Endothelial cell of umbilical vein (primary cell): Measurements from ENCODE around the gene ING1. TPM values are rescaled to one million over a fixed set of nuclear protein-coding genes. Genes with fewer than 3 reads are reported as not detected.

Experiments
- BruUV-seq: library from RNA; stranded (reverse); fragments of 400-500 nt; replicated peaks from 2 replicates; lab custom pipeline; 2021; lab: Mats Ljungman, UMichigan
- CTCF ChIA-PET: fragments of 300-600, 350-600 bp; sonication (Branson Sonifier 250); formaldehyde crosslinking; loops from one replicate; lab custom pipeline; 2021; ENCODE audit warnings: antibody characterized with exemption, inconsistent platforms; lab: Charles Lee
- POLR2A ChIA-PET: fragments of 300-600, 350-600 bp; sonication (Branson Sonifier 250); formaldehyde crosslinking; loops from one replicate; lab custom pipeline; 2021; ENCODE audit warnings: antibody characterized with exemption, inconsistent platforms; lab: Charles Lee
- DNase-seq: peaks from one replicate; pipeline ENCODE4 v3.0.0-alpha.2; 2011; ENCODE audit warnings: low read depth, low spot score
- FAIRE-seq: peaks from 2 replicates; lab custom pipeline; 2011; peaks lifted over from hg19 to GRCh38; lab: Jason Lieb, UNC
- H2AFZ ChIP-seq: 2 replicates; pipeline ENCODE4 v1.6.0; 2012; ENCODE audit warnings: low read depth, low read length, control low read depth, inconsistent platforms
- H3K27ac ChIP-seq: 2 replicates; pipeline ENCODE4 v1.5.1; 2011; ENCODE audit warnings: low read depth, mild to moderate bottlenecking, control low read depth, low read length, moderate library complexity; ENCODE audit not compliant: insufficient read depth
- H3K27me3 ChIP-seq, 2 experiments: 2 replicates each; pipeline versions ENCODE4 v1.6.0 to v1.6.1; 2011; ENCODE audit warnings: low read length in 2 of 2, mixed read lengths in 1 of 2; ENCODE audit not compliant: control insufficient read depth in 2 of 2, insufficient read depth in 2 of 2
- H3K36me3 ChIP-seq, 2 experiments: 2 replicates in 1 of 2; 3 replicates in 1 of 2; pipeline ENCODE4 v1.5.1; 2011; ENCODE audit warnings: low read length in 2 of 2, mild to moderate bottlenecking in 1 of 2, moderate library complexity in 1 of 2; ENCODE audit not compliant: control insufficient read depth in 2 of 2, insufficient read depth in 2 of 2; ENCODE audit errors: extremely low read depth in 1 of 2
- H3K4me1 ChIP-seq: 3 replicates; pipeline ENCODE4 v1.5.1; 2011; ENCODE audit warnings: mild to moderate bottlenecking, low read length; ENCODE audit not compliant: control insufficient read depth, insufficient read depth; ENCODE audit errors: extremely low read depth
- H3K4me2 ChIP-seq: 2 replicates; pipeline ENCODE4 v1.6.1; 2011; ENCODE audit warnings: low read length, control low read depth, mixed read lengths; ENCODE audit not compliant: insufficient read depth
- H3K4me3 ChIP-seq, 3 experiments: fragments of 200-600 bp in 1 of 3; sonication (generic), shearing (Covaris generic) in 1 of 3; replicated peaks in 1 of 3; 2 replicates each; pipeline ENCODE4 v1.5.1; 2011 to 2016; ENCODE audit warnings: control low read depth in 3 of 3, low read length in 3 of 3, mild to moderate bottlenecking in 2 of 3, inconsistent platforms in 1 of 3, low read depth in 1 of 3, moderate library complexity in 1 of 3; ENCODE audit not compliant: insufficient read depth in 1 of 3
- H3K79me2 ChIP-seq: 2 replicates; pipeline ENCODE4 v1.6.0; 2012; ENCODE audit warnings: low read length, inconsistent platforms; ENCODE audit not compliant: control insufficient read depth, insufficient read depth
- H3K9ac ChIP-seq: replicated peaks from 2 replicates; pipeline ENCODE3; 2011; ENCODE audit warnings: low read length, control low read depth; ENCODE audit not compliant: insufficient read depth; ENCODE audit errors: extremely low read depth
- H3K9me1 ChIP-seq: replicated peaks from 3 replicates; pipeline ENCODE4 v1.6.0; 2011; ENCODE audit warnings: mild to moderate bottlenecking, low read length; ENCODE audit not compliant: control insufficient read depth, insufficient read depth; ENCODE audit errors: extremely low read depth
- H3K9me3 ChIP-seq: replicated peaks from 2 replicates; pipeline ENCODE4 v1.5.1; 2012; ENCODE audit warnings: low read length, inconsistent platforms; ENCODE audit not compliant: control insufficient read depth, insufficient read depth
- H4K20me1 ChIP-seq: replicated peaks from 2 replicates; pipeline ENCODE3; 2011; ENCODE audit warnings: mild to moderate bottlenecking, low read length; ENCODE audit not compliant: control insufficient read depth, insufficient read depth; ENCODE audit errors: extremely low read depth
- EZH2 ChIP-seq: IDR thresholded peaks from 2 replicates; pipeline ENCODE4 v1.6.1; 2012; ENCODE audit warnings: borderline replicate concordance, low read depth, mild to moderate bottlenecking, moderate library complexity, low read length, inconsistent platforms; ENCODE audit not compliant: severe bottlenecking
- FOS ChIP-seq: IDR thresholded peaks from 2 replicates; pipeline ENCODE4 v1.6.1; 2011; ENCODE audit warnings: mild to moderate bottlenecking, low read length, moderate library complexity, borderline replicate concordance; ENCODE audit not compliant: insufficient read depth
- GATA2 ChIP-seq: IDR thresholded peaks from 2 replicates; pipeline ENCODE4 v1.7.0; 2011; ENCODE audit warnings: low read depth, mild to moderate bottlenecking, moderate library complexity, mixed read lengths, low read length; ENCODE audit not compliant: insufficient read length, insufficient read depth
- JUN ChIP-seq: IDR thresholded peaks from 2 replicates; pipeline ENCODE4 v1.6.1; 2011; ENCODE audit warnings: borderline replicate concordance, low read depth; ENCODE audit not compliant: insufficient read length, insufficient read depth
- MYC ChIP-seq: IDR thresholded peaks from one replicate; pipeline ENCODE4 v1.6.1; 2011; ENCODE audit warnings: mild to moderate bottlenecking, low read depth, low read length
- POLR2A ChIP-seq: IDR thresholded peaks from 2 replicates; pipeline ENCODE4 v1.6.1; 2012; ENCODE audit warnings: low read depth, mild to moderate bottlenecking, control low read depth, low read length
- POLR2AphosphoS5 ChIP-seq: IDR thresholded peaks from 2 replicates; pipeline ENCODE4 v1.6.1; 2012; ENCODE audit warnings: low read depth, mild to moderate bottlenecking, control low read depth, low read length, moderate library complexity; ENCODE audit not compliant: insufficient read depth
- dilution Hi-C: fragments of 300-500 bp; cut with MboI; formaldehyde crosslinking; loops from one replicate; pipeline ENCODE4 v1.15.0; 2019; ENCODE audit warnings: low sequenced_read_pairs; ENCODE audit not compliant: extremely low pct_ligation_motif_present
- intact Hi-C: fragments of 100-400 bp; cut with micrococcal nuclease; formaldehyde crosslinking; loops from one replicate; pipeline ENCODE4 v1.10.0; 2022
- polyA plus RNA-seq, 4 experiments: library from polyadenylated mRNA; depleted of rRNA in 3 of 4; stranded (reverse) in 3 of 4; unstranded in 1 of 4; fragments of >200 nt; gene quantifications; 2 replicates each; pipeline versions ENCODE4 v1.2.1 to v1.2.3, GENCODE V29; 2011 to 2012; ENCODE audit warnings: missing spikeins in 1 of 4
- total RNA-seq: library from RNA; stranded (reverse); gene quantifications from 2 replicates; pipeline ENCODE4 v1.2.3, GENCODE V29; 2021
- TF ChIP-seq, protein P1 (sequence below): IDR thresholded peaks from 2 replicates; pipeline ENCODE4 v1.6.1; 2011; ENCODE audit not compliant: insufficient read depth, insufficient read length
- TF ChIP-seq, protein P2 (sequence below), 2 donors: IDR thresholded peaks; 1 replicate in 1 of 2; 2 replicates in 1 of 2; pipeline ENCODE4 v1.5.1; 2011; ENCODE audit warnings: low read length in 2 of 2, mild to moderate bottlenecking in 2 of 2, moderate library complexity in 2 of 2, control low read depth in 1 of 2, inconsistent platforms in 1 of 2, low read depth in 1 of 2; ENCODE audit not compliant: insufficient read depth in 1 of 2; ENCODE audit errors: extremely low read depth in 1 of 2

The ING1 gene
- total and polyA plus RNA-seq, 2 donors (not counting 3 experiments of a cell fraction or from before 2014, with no cell fraction given) = 10.4 to 10.9 TPM

DNA sequence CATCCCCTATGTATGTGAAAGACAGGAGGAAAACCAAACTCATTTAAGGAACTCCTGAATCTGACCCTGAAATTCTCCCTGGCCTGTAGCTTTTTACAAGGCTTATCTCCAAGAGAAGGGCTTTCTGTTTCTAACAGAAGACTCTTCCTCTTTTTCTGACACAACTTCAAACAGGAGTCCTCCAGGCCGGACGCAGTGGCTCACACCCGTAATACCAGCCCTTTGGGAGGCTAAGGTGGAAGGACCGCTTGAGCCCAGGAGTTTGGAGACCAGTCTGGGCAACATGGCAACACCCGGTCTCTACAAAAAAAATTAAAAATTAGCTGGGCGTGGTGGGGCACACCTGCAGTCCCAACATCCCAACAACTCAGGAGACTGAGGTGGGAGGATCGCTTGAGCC is 49.5 kb upstream of the ING1 start:
- TF ChIP-seq, protein P1, sequence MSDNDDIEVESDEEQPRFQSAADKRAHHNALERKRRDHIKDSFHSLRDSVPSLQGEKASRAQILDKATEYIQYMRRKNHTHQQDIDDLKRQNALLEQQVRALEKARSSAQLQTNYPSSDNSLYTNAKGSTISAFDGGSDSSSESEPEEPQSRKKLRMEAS = no peak
- TF ChIP-seq GATA2 (no peak), JUN (no peak), EZH2 (no peak), FOS (no peak), POLR2AphosphoS5 (no peak), POLR2A (no peak)
- H3K27ac ChIP-seq = no peak overlapping the region
- POLR2A ChIA-PET = no interaction called here
- no peak overlapping the region for H2AFZ ChIP-seq
- intact Hi-C loops (no loop called here), dilution Hi-C loops (no loop called here)
- CTCF ChIA-PET = interaction anchor here (1.3 kb wide), 1 partner anchor 17 kb away, joined by 5 read pairs; no protein-coding TSS in a partner anchor
- no peak overlapping the region for H3K9ac ChIP-seq
- no peaks in the 10 kb centered on the region for H3K9me3 ChIP-seq
- H3K4me2 ChIP-seq = no peak overlapping the region
- no peaks in the 10 kb centered on the region for H3K79me2 ChIP-seq
- no peaks in the 10 kb centered on the region for H4K20me1 ChIP-seq
- no TSS peak for BruUV-seq
- no peak for DNase-seq
- no peaks in the 10 kb centered on the region for H3K9me1 ChIP-seq
- no peaks in the 10 kb centered on the region for H3K27me3 ChIP-seq
- FAIRE-seq = no peak
- H3K36me3 ChIP-seq = peaks cover 0 to 20% of the 10 kb centered on the region in 2 experiments
- H3K4me3 ChIP-seq = no peak overlapping the region
- no peaks in the 10 kb centered on the region for H3K4me1 ChIP-seq

DNA sequence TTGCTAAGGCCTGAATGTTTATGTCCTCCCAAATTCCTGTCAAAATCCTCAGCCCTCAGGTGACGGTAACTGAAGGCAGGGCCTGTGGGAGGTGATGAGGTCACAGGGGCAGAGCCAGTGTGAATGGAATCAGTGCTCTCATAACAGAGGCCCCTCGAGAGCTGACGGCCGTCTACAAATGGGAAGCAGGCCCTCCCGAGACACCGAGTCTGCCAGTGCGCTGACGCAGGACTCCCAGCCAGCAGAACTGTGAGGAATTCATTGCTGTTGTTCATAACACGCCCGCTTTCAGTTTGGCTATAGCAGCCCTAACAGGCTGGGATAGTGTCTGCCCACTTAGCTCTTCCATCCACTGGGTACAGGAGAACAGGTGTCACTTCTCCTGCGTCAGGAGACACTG is 48.8 kb upstream of the ING1 start:
- Histone ChIP-seq H3K9ac (no peak overlapping the region), H3K4me2 (no peak overlapping the region), H2AFZ (no peak overlapping the region), H3K9me1 (no peaks in the 10 kb centered on the region), H3K9me3 (no peaks in the 10 kb centered on the region), H3K36me3 (peaks cover 0 to 20% of the 10 kb centered on the region in 2 experiments), H3K27me3 (no peaks in the 10 kb centered on the region), H4K20me1 (no peaks in the 10 kb centered on the region), H3K4me3 (no peak overlapping the region), H3K4me1 (no peaks in the 10 kb centered on the region), H3K79me2 (no peaks in the 10 kb centered on the region), H3K27ac (no peak overlapping the region)
- CTCF ChIA-PET = no interaction called here
- TF ChIP-seq EZH2 (no peak), MYC (no peak), POLR2AphosphoS5 (no peak), POLR2A (no peak), FOS (no peak), JUN (no peak), GATA2 (no peak)
- TF ChIP-seq, protein P1 = no peak
- TF ChIP-seq, protein P2, sequence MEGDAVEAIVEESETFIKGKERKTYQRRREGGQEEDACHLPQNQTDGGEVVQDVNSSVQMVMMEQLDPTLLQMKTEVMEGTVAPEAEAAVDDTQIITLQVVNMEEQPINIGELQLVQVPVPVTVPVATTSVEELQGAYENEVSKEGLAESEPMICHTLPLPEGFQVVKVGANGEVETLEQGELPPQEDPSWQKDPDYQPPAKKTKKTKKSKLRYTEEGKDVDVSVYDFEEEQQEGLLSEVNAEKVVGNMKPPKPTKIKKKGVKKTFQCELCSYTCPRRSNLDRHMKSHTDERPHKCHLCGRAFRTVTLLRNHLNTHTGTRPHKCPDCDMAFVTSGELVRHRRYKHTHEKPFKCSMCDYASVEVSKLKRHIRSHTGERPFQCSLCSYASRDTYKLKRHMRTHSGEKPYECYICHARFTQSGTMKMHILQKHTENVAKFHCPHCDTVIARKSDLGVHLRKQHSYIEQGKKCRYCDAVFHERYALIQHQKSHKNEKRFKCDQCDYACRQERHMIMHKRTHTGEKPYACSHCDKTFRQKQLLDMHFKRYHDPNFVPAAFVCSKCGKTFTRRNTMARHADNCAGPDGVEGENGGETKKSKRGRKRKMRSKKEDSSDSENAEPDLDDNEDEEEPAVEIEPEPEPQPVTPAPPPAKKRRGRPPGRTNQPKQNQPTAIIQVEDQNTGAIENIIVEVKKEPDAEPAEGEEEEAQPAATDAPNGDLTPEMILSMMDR (IDR thresholded peaks at IDR 0.05; ENCODE audit: extremely low read depth in 1 of 2, insufficient read depth in 1 of 2, low read depth in 1 of 2, low read length in 2 of 2) = no peak
- dilution Hi-C loops (no loop called here), intact Hi-C loops (no loop called here)
- BruUV-seq = no TSS peak
- DNase-seq (no peak), FAIRE-seq (no peak)
- POLR2A ChIA-PET = no interaction called here
